DMS53 treated with DMSO at 0.1 percent for 48 hours (cell line): Measurements from ENCODE around the gene ABCC5.
A peak's percentile ranks its signal among the peaks of the same experiment; 100 is the strongest.
"Not testable (repeated sequence)": the region's sequence is repeated elsewhere in the genome, so short reads cannot be mapped to it uniquely, and the experiment has no call there.

ENCODE experiments used
- DNase-seq: peaks from one replicate; lab custom pipeline; 2025; ENCODE audit not compliant: unreplicated experiment; lab: John Stamatoyannopoulos, UW

Gene ABCC5

GRCh38 chr3:184016811-184017671 is 643 bp downstream of the ABCC5 start:
- peak; percentile 14 for DNase-seq

- no peak for DNase-seq
These were observed 1.5 kb downstream of the ABCC5 start for GRCh38 chr3:184016169-184016570.

GRCh38 chr3:184015381-184016019 is 2.2 kb downstream of the ABCC5 start:
- DNase-seq = no peak

GRCh38 chr3:184011937-184012889 is 5.5 kb downstream of the ABCC5 start:
- DNase-seq = no peak

GRCh38 chr3:184011230-184011876 is 6.3 kb downstream of the ABCC5 start:
- no peak for DNase-seq

GRCh38 chr3:184008161-184008560 is 9.5 kb downstream of the ABCC5 start:
- no peak for DNase-seq

GRCh38 chr3:184007143-184007813 is 10.4 kb downstream of the ABCC5 start:
- not testable (repeated sequence) for DNase-seq

- DNase-seq = peak; percentile 85
These were observed 11.7 kb downstream of the ABCC5 start for GRCh38 chr3:184005941-184006507.

- DNase-seq = no peak
These were observed 13.2 kb downstream of the ABCC5 start for GRCh38 chr3:184004476-184004875.

GRCh38 chr3:184003187-184003967 is 14.3 kb downstream of the ABCC5 start:
- DNase-seq = no peak

GRCh38 chr3:184002469-184002868 is 15.2 kb downstream of the ABCC5 start:
- no peak for DNase-seq

- DNase-seq = no peak
These were observed 15.9 kb downstream of the ABCC5 start for GRCh38 chr3:184001761-184002160.

GRCh38 chr3:183991403-183991802 is 26.3 kb downstream of the ABCC5 start:
- DNase-seq = no peak

GRCh38 chr3:183988216-183988790 is 29.4 kb downstream of the ABCC5 start:
- no peak for DNase-seq

GRCh38 chr3:183987000-183987600 is 30.6 kb downstream of the ABCC5 start:
- no peak for DNase-seq

- no peak for DNase-seq
These were observed 32.6 kb downstream of the ABCC5 start for GRCh38 chr3:183984749-183985729.

GRCh38 chr3:183984127-183984740 is 33.5 kb downstream of the ABCC5 start:
- no peak for DNase-seq
